BJ (cell line): ENCODE results near the gene PARD3. TPM values are rescaled to one million over a fixed set of nuclear protein-coding genes. Genes with fewer than 3 reads are reported as not detected.

Source experiments
- CTCF ChIA-PET: fragments of 350-600 bp; formaldehyde crosslinking; extraction: SDS; loops from one replicate; lab custom pipeline; 2021; ENCODE audit warnings: antibody characterized with exemption, inconsistent platforms; lab: Yijun Ruan, JAX
- POLR2A ChIA-PET: fragments of 300-600 bp; sonication (Branson Sonifier 250); formaldehyde crosslinking; extraction: SDS; loops from one replicate; lab custom pipeline; 2021; ENCODE audit warnings: antibody characterized with exemption; lab: Charles Lee
- DNase-seq: peaks from one replicate; pipeline ENCODE4 v3.0.0-alpha.2; 2011; ENCODE audit warnings: low read depth
- H3K27me3 ChIP-seq: 2 replicates; pipeline ENCODE4 v1.6.0; 2011; ENCODE audit warnings: low read length; ENCODE audit not compliant: control insufficient read depth, insufficient read depth
- H3K36me3 ChIP-seq: 2 replicates; pipeline ENCODE4 v1.5.1; 2011; ENCODE audit warnings: low read length; ENCODE audit not compliant: control insufficient read depth, insufficient read depth
- H3K4me3 ChIP-seq: 2 replicates; pipeline ENCODE4 v1.5.1; 2011; ENCODE audit warnings: low read depth, mild to moderate bottlenecking, control low read depth, low read length
- polyA plus RNA-seq: library from polyadenylated mRNA; depleted of rRNA; stranded (reverse); fragments of >200 nt; gene quantifications from 2 replicates; pipeline ENCODE4 v1.2.3, GENCODE V29; 2011
- TF ChIP-seq, protein P1 (sequence below): IDR thresholded peaks from 2 replicates; pipeline ENCODE4 v1.5.1; 2011; ENCODE audit warnings: low read depth, mild to moderate bottlenecking, control low read depth, inconsistent platforms, low read length, moderate library complexity; ENCODE audit not compliant: insufficient read depth

The PARD3 gene
- polyA plus RNA-seq, 1 experiment = 17.7 TPM

DNA sequence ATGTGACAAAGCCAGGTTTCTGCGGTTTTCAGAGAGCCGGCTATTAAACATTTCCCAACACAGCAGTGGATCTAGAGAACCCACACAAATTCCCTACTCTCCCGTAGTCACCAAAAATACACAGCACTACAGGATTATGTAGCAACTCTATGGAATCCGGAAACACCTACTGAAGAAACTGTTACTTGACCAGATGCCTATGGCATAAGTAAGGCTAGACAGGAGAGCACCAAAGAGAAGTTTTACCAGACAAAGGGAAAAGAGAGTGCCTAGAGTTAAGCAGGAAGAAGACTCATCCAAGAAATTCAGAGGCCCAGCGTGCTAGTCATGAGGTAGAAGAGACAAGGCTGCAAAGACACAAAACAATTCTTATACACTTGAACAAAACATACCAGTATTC, 321.1 kb downstream of the PARD3 start:
- ChIA-PET POLR2A (no interaction called here), CTCF (no interaction called here)
- Histone ChIP-seq H3K27me3 (no peaks in the 10 kb centered on the region), H3K4me3 (no peak overlapping the region), H3K36me3 (no peaks in the 10 kb centered on the region)
- no peak for DNase-seq
- TF ChIP-seq, protein P1, sequence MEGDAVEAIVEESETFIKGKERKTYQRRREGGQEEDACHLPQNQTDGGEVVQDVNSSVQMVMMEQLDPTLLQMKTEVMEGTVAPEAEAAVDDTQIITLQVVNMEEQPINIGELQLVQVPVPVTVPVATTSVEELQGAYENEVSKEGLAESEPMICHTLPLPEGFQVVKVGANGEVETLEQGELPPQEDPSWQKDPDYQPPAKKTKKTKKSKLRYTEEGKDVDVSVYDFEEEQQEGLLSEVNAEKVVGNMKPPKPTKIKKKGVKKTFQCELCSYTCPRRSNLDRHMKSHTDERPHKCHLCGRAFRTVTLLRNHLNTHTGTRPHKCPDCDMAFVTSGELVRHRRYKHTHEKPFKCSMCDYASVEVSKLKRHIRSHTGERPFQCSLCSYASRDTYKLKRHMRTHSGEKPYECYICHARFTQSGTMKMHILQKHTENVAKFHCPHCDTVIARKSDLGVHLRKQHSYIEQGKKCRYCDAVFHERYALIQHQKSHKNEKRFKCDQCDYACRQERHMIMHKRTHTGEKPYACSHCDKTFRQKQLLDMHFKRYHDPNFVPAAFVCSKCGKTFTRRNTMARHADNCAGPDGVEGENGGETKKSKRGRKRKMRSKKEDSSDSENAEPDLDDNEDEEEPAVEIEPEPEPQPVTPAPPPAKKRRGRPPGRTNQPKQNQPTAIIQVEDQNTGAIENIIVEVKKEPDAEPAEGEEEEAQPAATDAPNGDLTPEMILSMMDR = no peak

DNA sequence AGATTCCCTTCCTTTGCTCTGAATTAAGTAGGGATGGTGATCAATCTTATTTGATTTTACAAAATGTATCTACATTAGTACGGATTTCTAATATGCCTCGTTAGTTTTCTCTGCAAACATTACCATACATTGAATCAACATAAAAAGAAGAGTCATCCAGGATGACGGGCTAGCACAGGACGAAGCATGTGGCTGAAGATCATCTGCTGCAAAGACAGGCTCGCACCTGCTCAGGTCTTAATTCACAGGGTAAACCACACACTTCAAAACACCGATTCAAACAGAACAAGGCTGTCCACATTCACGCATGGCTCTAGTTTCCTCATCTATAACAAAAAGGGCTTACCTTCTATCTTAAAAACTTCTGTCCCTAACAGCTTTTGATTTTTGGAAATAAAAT, 323.0 kb downstream of the PARD3 start:
- DNase-seq = no peak
- ChIA-PET CTCF (no interaction called here), POLR2A (no interaction called here)
- TF ChIP-seq, protein P1 = no peak
- no peaks in the 10 kb centered on the region for H3K36me3 ChIP-seq
- no peaks in the 10 kb centered on the region for H3K27me3 ChIP-seq
- no peak overlapping the region for H3K4me3 ChIP-seq

DNA sequence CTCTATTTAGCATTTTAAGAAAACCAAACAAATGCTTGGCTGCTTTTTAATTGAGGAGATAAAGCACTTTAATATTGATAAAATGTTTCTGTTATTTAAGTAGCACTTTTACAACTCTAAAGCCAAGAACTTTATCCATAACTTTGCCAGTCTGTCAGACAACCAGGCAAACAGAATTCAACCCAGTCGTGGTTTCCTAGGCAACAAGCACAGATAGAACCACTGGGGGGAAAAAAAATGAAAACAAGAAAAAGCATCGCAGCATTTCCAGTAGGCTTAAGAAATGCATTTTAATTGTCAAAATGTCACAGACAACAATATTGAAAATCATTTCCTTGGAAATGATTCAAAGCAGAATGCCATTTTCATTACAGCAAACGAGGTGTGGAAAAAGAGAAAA, 323.4 kb downstream of the PARD3 start:
- no peak overlapping the region for H3K4me3 ChIP-seq
- CTCF ChIA-PET = interaction anchor here (1.0 kb wide), 1 partner anchor 24 kb away, joined by 3 read pairs; no protein-coding TSS in a partner anchor
- no peak for DNase-seq
- TF ChIP-seq, protein P1 = no peak
- no peaks in the 10 kb centered on the region for H3K36me3 ChIP-seq
- H3K27me3 ChIP-seq = no peaks in the 10 kb centered on the region
- POLR2A ChIA-PET = no interaction called here

DNA sequence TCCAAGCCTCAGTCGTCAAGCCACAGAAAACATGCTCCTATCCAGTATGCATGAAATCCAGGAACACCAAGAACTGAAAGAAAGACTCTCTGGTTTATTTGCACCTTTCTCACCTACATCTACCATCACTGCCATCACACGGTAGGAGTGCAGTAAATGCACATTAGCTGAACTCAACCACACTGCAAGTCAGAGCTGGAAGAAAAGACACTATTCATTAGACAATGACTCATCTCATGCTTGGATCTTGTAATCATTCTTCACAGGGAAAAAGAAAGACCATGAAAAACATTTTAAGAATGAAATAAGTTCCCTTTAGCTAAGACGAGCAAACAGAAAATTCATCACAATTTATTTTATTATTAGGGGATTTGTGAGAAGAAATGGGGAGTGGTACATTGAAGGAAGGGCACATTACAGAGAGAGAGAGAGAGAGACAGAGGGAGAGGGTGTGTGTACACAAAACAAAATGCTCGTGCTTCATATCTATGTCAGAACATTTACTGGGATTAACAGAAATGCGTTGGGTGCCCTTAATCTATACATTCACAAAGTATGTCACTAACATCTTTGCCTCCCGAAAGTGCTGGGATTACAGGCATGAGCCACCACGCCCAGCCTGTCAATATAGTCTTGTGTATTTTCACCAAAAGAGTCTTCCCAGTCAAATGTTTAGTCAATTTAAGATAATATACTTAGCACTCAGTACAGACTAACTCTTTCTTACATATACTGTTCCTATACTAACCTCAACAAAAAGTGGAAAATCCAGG, 324.9 kb downstream of the PARD3 start:
- TF ChIP-seq, protein P1 = 0 out of 2 replicates have a peak, but pooled peaks have one; percentile 6
- ChIA-PET CTCF (interaction anchor here (0.5 to 1.4 kb wide), 2 partner anchors 17 to 815 kb away, joined by 3 to 4 read pairs; no protein-coding TSS in a partner anchor), POLR2A (no interaction called here)
- Histone ChIP-seq H3K36me3 (no peaks in the 10 kb centered on the region), H3K4me3 (no peak overlapping the region), H3K27me3 (no peaks in the 10 kb centered on the region)
- DNase-seq = peak; percentile 33

DNA sequence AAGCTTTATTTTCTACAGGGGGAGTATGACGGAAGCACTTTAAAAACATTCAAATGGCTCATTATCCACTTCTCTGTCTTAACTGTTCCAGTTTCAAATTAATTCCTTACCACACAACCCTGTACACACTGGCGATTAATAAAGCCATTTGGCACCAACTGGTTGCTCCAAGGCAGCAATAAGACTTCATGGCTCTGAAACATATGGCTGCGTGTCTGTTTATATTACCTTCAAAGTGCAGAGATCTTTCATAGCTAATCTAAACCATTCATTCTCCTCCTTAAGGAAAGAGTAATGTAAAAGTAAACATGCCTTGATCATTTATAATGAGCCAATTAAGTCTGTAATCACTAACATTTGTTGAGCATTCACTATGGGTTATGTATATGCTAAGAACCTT, 325.7 kb downstream of the PARD3 start:
- ChIA-PET POLR2A (no interaction called here), CTCF (interaction anchor here (0.5 to 1.4 kb wide), 2 partner anchors 18 to 814 kb away, joined by 3 to 4 read pairs; no protein-coding TSS in a partner anchor)
- H3K36me3 ChIP-seq = no peaks in the 10 kb centered on the region
- H3K4me3 ChIP-seq = no peak overlapping the region
- TF ChIP-seq, protein P1 = no peak
- H3K27me3 ChIP-seq = no peaks in the 10 kb centered on the region
- DNase-seq = no peak
